GM19023 (cell line): ENCODE measurements around the gene PCDHGB6.
"Not testable (repeated sequence)": the region's sequence is repeated elsewhere in the genome, so short reads cannot be mapped to it uniquely, and the experiment has no call there.

ENCODE experiments used
- ATAC-seq: cut with Tn5 transposase; IDR thresholded peaks from one replicate; pipeline ENCODE4 v1.9.1; 2021; ENCODE audit warnings: mild to moderate bottlenecking, moderate library complexity; ENCODE audit not compliant: unreplicated experiment

PCDHGB6 gene

GRCh38 chr5:141407790-141408505, at the start of gene PCDHGB6:
TSS of gene PCDHGB6 (plus strand) at chr5:141408021. CDS start at chr5:141408203, 182 bp downstream.
- not testable (repeated sequence) for ATAC-seq

GRCh38 chr5:141359790-141360426, 47.9 kb upstream of the PCDHGB6 start, which contains the start of gene PCDHGB2:
TSS of gene PCDHGB2 (plus strand) at chr5:141359994. CDS start at chr5:141360136, 142 bp downstream.
- no peak for ATAC-seq

GRCh38 chr5:141360685-141361084, 47.1 kb upstream of the PCDHGB6 start:
- no peak for ATAC-seq

GRCh38 chr5:141362719-141363118, 45.1 kb upstream of the PCDHGB6 start:
- ATAC-seq = no peak

- no peak for ATAC-seq
Observed at GRCh38 chr5:141363952-141364660, 43.7 kb upstream of the PCDHGB6 start, which contains the start of gene PCDHGA5. TSS of gene PCDHGA5 (plus strand) at chr5:141364162. CDS start at chr5:141364331, 169 bp downstream.

- no peak for ATAC-seq
Observed at GRCh38 chr5:141366016-141366896, 41.6 kb upstream of the PCDHGB6 start.

GRCh38 chr5:141369994-141370848, 37.6 kb upstream of the PCDHGB6 start, which contains the start of gene PCDHGB3:
TSS of gene PCDHGB3 (plus strand) at chr5:141370242. CDS start at chr5:141370395, 153 bp downstream.
- ATAC-seq = peak; percentile 96

- ATAC-seq = no peak
Observed at GRCh38 chr5:141371572-141372475, 36.0 kb upstream of the PCDHGB6 start.

- no peak for ATAC-seq
Observed at GRCh38 chr5:141373673-141374317, 34.0 kb upstream of the PCDHGB6 start, which contains the start of gene PCDHGA6. TSS of gene PCDHGA6 (plus strand) at chr5:141373891. CDS start at chr5:141374084, 193 bp downstream.

GRCh38 chr5:141374627-141375026, 33.2 kb upstream of the PCDHGB6 start:
- no peak for ATAC-seq

- ATAC-seq = not testable (repeated sequence)
Observed at GRCh38 chr5:141375444-141376155, 32.2 kb upstream of the PCDHGB6 start.

GRCh38 chr5:141382469-141383294, 25.1 kb upstream of the PCDHGB6 start, which contains the start of gene PCDHGA7:
TSS of gene PCDHGA7 (plus strand) at chr5:141382742. CDS start at chr5:141382900, 158 bp downstream.
- ATAC-seq = no peak

GRCh38 chr5:141383345-141383744, 24.5 kb upstream of the PCDHGB6 start:
- ATAC-seq = no peak

- ATAC-seq = no peak
Observed at GRCh38 chr5:141384471-141385267, 23.2 kb upstream of the PCDHGB6 start.

GRCh38 chr5:141387557-141388311, 20.1 kb upstream of the PCDHGB6 start, which contains the start of gene PCDHGB4:
TSS of gene PCDHGB4 (plus strand) at chr5:141387698. CDS start at chr5:141387885, 187 bp downstream.
- ATAC-seq = peak; percentile 70
